IMR-90 (cell line): ENCODE measurements around the gene TLDC2. TPM values are rescaled to one million over a fixed set of nuclear protein-coding genes. Genes with fewer than 3 reads are reported as not detected.

Experiments
- ATAC-seq: fragments of 200-7000 bp; cut with Tn5 transposase; 2 replicates; pipeline ENCODE4 v1.9.1; 2020; ENCODE audit warnings: low read depth, mild to moderate bottlenecking, moderate library complexity
- BruUV-seq: library from RNA; stranded (reverse); fragments of 400-500 nt; replicated peaks from 2 replicates; lab custom pipeline; 2021; lab: Mats Ljungman, UMichigan
- CTCF ChIA-PET: fragments of 300-600 bp; formaldehyde crosslinking; extraction: SDS; loops from one replicate; lab custom pipeline; 2021; ENCODE audit warnings: antibody characterized with exemption; lab: Yijun Ruan, JAX
- POLR2A ChIA-PET: fragments of 300-600 bp; sonication (Branson Sonifier 250); formaldehyde crosslinking; loops from one replicate; lab custom pipeline; 2022; ENCODE audit warnings: antibody characterized with exemption; ENCODE audit not compliant: unreplicated experiment; lab: Charles Lee
- DNase-seq: peaks from one replicate; pipeline ENCODE4 v3.0.0; 2013
- H2AFZ ChIP-seq: replicated peaks from 2 replicates; pipeline ENCODE3; 2013; ENCODE audit warnings: low read length, mild to moderate bottlenecking; ENCODE audit not compliant: poor library complexity
- H2AK5ac ChIP-seq: 2 replicates; pipeline ENCODE4 v1.6.1; 2013; ENCODE audit warnings: low read depth, low read length, inconsistent platforms
- H2AK9ac ChIP-seq: replicated peaks from 2 replicates; pipeline ENCODE3; 2013; ENCODE audit warnings: mild to moderate bottlenecking, low read depth, low read length, moderate library complexity; ENCODE audit not compliant: poor library complexity
- H2BK120ac ChIP-seq: 2 replicates; pipeline ENCODE4 v1.6.1; 2013; ENCODE audit warnings: low read depth, low read length, inconsistent platforms
- H2BK15ac ChIP-seq: 3 replicates; pipeline ENCODE4 v1.6.1; 2013; ENCODE audit warnings: low read depth, low read length, inconsistent platforms
- H2BK20ac ChIP-seq: 2 replicates; pipeline ENCODE4 v1.6.1; 2013; ENCODE audit warnings: low read depth, mild to moderate bottlenecking, inconsistent platforms, low read length, moderate library complexity
- H2BK5ac ChIP-seq: 2 replicates; pipeline ENCODE4 v1.6.1; 2013; ENCODE audit warnings: mild to moderate bottlenecking, low read depth, low read length, inconsistent platforms; ENCODE audit not compliant: poor library complexity, severe bottlenecking
- H3K14ac ChIP-seq: replicated peaks from 2 replicates; pipeline ENCODE4 v1.6.1; 2013; ENCODE audit warnings: low read depth, low read length, inconsistent platforms
- H3K18ac ChIP-seq: 2 replicates; pipeline ENCODE4 v1.6.1; 2013; ENCODE audit warnings: low read depth, low read length, control low read depth
- H3K23ac ChIP-seq: 2 replicates; pipeline ENCODE4 v1.6.1; 2013; ENCODE audit warnings: low read depth, low read length, inconsistent platforms
- H3K27ac ChIP-seq: 2 replicates; pipeline ENCODE4 v1.5.1; 2013; ENCODE audit warnings: mild to moderate bottlenecking, control low read depth, low read length; ENCODE audit not compliant: insufficient read depth
- H3K27me3 ChIP-seq: 2 replicates; pipeline ENCODE4 v1.6.1; 2013; ENCODE audit warnings: low read length; ENCODE audit not compliant: control insufficient read depth, insufficient read depth
- H3K36me3 ChIP-seq: 2 replicates; pipeline ENCODE4 v1.6.1; 2013; ENCODE audit warnings: low read length, mixed read lengths; ENCODE audit not compliant: control insufficient read depth, insufficient read depth
- H3K4ac ChIP-seq: 2 replicates; pipeline ENCODE4 v1.6.1; 2013; ENCODE audit warnings: low read depth, low read length, inconsistent platforms
- H3K4me1 ChIP-seq: 2 replicates; pipeline ENCODE4 v1.6.1; 2013; ENCODE audit warnings: low read length, mixed read lengths; ENCODE audit not compliant: control insufficient read depth, insufficient read depth
- H3K4me2 ChIP-seq: 2 replicates; pipeline ENCODE4 v1.6.1; 2013; ENCODE audit warnings: low read depth, mild to moderate bottlenecking, control low read depth, low read length, moderate library complexity
- H3K4me3 ChIP-seq: 2 replicates; pipeline ENCODE4 v1.5.1; 2013; ENCODE audit warnings: low read depth, mild to moderate bottlenecking, control low read depth, low read length, moderate library complexity; ENCODE audit not compliant: insufficient read depth
- H3K56ac ChIP-seq: 2 replicates; pipeline ENCODE4 v1.6.1; 2013; ENCODE audit warnings: low read length, inconsistent platforms; ENCODE audit not compliant: insufficient read depth; ENCODE audit errors: extremely low read depth
- H3K79me1 ChIP-seq, 2 experiments: 2 replicates each; pipeline ENCODE4 v1.6.1; 2013; ENCODE audit warnings: low read length in 2 of 2, inconsistent platforms in 1 of 2, low read depth in 1 of 2
- H3K9ac ChIP-seq: 2 replicates; pipeline ENCODE4 v1.6.1; 2013; ENCODE audit warnings: low read depth, low read length, control low read depth
- H3K9me1 ChIP-seq: 2 replicates; pipeline ENCODE4 v1.6.1; 2013; ENCODE audit warnings: low read length, inconsistent platforms; ENCODE audit not compliant: insufficient read depth
- H3K9me3 ChIP-seq: 2 replicates; pipeline ENCODE4 v1.6.1; 2013; ENCODE audit warnings: low read length; ENCODE audit not compliant: control insufficient read depth, insufficient read depth
- H4K20me1 ChIP-seq: 2 replicates; pipeline ENCODE4 v1.6.1; 2013; ENCODE audit warnings: low read length, inconsistent platforms; ENCODE audit not compliant: insufficient read depth
- H4K5ac ChIP-seq: 2 replicates; pipeline ENCODE4 v1.6.1; 2013; ENCODE audit warnings: mild to moderate bottlenecking, low read depth, low read length, control low read depth
- H4K8ac ChIP-seq, 2 experiments: 2 replicates each; pipeline ENCODE4 v1.6.1; 2013; ENCODE audit warnings: low read depth in 2 of 2, low read length in 2 of 2, control low read depth in 1 of 2, inconsistent platforms in 1 of 2
- H4K91ac ChIP-seq: 2 replicates; pipeline ENCODE4 v1.6.1; 2013; ENCODE audit warnings: low read depth, low read length, inconsistent platforms; ENCODE audit not compliant: insufficient read depth
- RFX5 ChIP-seq: IDR thresholded peaks from 2 replicates; pipeline ENCODE4 v1.8.0; 2012; ENCODE audit warnings: low read depth, mild to moderate bottlenecking, low read length, moderate library complexity
- USF2 ChIP-seq: fragments of 150-350 bp; IDR thresholded peaks from 2 replicates; pipeline ENCODE4 v1.6.1; 2017; ENCODE audit warnings: mild to moderate bottlenecking, antibody characterized with exemption, low read length, low read depth
- WGBS, 2 experiments: methylation state at CpG; one replicate each; pipeline versions ENCODE4 v1.1.5 to v1.1.7; 2013; ENCODE audit warnings: missing lambda C conversion rate in 2 of 2; ENCODE audit not compliant: insufficient read length in 1 of 2; ENCODE audit errors: extremely low coverage in 2 of 2; 5-methylcytosine and 5-hydroxymethylcytosine counted together
- dilution Hi-C: fragments of 300-500 bp; cut with HindIII; formaldehyde crosslinking; loops from one replicate; pipeline ENCODE4 v1.14.3; 2018; ENCODE audit warnings: low sequenced_read_pairs; ENCODE audit not compliant: unreplicated experiment
- in situ Hi-C: fragments of 300-500 bp; cut with MboI; formaldehyde crosslinking; loops from 3 replicates; pipeline ENCODE4 v1.14.3; 2019; ENCODE audit warnings: low sequenced_read_pairs, inconsistent platforms, mixed read lengths
- intact Hi-C: fragments of 100-400 bp; cut with micrococcal nuclease; formaldehyde crosslinking; loops from 2 replicates; pipeline ENCODE4 v1.10.0; 2022
- polyA plus RNA-seq, 3 experiments: library from polyadenylated mRNA; depleted of rRNA; stranded (reverse); fragments of >200 nt; gene quantifications; 2 replicates each; pipeline ENCODE4 v1.2.3, GENCODE V29; 2012; ENCODE audit warnings: low replicate concordance in 1 of 3
- total RNA-seq: library from RNA; depleted of rRNA; stranded (reverse); fragments of >200 nt; gene quantifications from 2 replicates; pipeline ENCODE4 v1.2.3, GENCODE V29; 2012
- TF ChIP-seq, protein P1 (sequence below): fragments of 150-350 bp; IDR thresholded peaks from 2 replicates; pipeline ENCODE4 v1.6.1; 2016; ENCODE audit warnings: low read depth, mild to moderate bottlenecking, low read length, moderate library complexity, borderline replicate concordance

TLDC2 gene
- total and polyA plus RNA-seq, 2 of the 4 experiments (the other 2 are of a cell fraction) = 0.18 to 0.19 TPM

DNA sequence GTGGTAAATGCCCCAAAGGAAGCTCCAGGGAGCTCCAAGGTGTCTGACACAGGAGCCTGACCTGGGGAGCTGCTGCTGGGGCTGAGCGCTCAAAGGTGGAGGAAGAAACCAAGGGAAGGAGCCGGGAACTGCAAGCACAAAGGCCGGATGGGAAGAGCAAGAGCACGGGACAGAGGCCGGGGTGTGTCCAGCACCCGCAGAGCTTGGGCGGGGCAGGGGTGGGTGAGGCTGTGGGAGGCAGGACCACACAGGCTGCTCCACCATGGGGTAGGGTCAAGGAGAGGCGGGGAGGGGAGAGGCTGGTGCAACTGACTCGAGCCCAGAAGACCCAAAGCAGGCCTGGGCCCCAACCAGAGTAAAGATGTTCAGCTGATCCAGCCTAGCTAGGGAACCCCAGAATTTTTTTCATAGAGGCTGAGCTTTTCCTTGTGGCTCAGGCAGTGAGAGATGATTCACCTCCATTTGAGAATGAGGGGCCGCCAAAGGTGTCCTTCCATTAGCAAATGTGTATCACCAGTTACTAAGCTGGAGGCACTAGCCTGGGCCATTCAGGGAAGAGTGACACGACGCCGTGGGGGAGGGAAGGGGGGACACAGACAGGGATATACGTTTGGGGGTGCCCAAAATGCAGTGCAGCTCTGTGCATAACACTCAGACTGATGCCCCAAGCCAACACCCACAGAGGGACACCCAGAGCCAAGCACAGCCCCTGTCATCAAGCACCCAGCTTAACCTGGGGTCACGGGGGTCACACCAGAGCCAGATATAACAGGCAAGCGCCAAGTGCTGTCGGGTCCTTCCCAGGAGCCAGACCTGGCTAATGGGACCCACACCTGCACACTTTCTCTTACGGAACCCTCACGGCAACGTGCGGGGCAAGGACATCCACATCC is 21.3 kb upstream of the TLDC2 start:
- BruUV-seq = no TSS peak
- CTCF ChIA-PET = interaction anchor here (0.5 to 1.6 kb wide), 3 partner anchors 19 to 1415 kb away, joined by 3 to 5 read pairs (median 4); no protein-coding TSS in a partner anchor
- Histone ChIP-seq H3K27me3 (no peaks in the 10 kb centered on the region), H3K9ac (no peak overlapping the region), H3K4me1 (peaks cover 44% of the 10 kb centered on the region), H3K4me2 (no peak overlapping the region), H3K23ac (no peak overlapping the region), H4K91ac (no peak overlapping the region), H2AK9ac (peak overlapping the region; percentile 35), H2AFZ (no peak overlapping the region), H3K18ac (no peak overlapping the region), H3K4me3 (no peak overlapping the region), H3K14ac (peak overlapping the region; percentile 21; the same call in 1 of the 2 replicates), H4K5ac (no peak overlapping the region), H2BK15ac (no peak overlapping the region), H2BK120ac (0 out of 2 replicates have a peak overlapping the region, but pooled peaks have one; percentile 3), H3K79me1 (peaks cover 21 to 89% of the 10 kb centered on the region in 2 experiments), H4K8ac (peak overlapping the region in 1 of 2 experiments; percentile 5; a peak in 1 of 4 replicates), H3K9me3 (peaks cover 3% of the 10 kb centered on the region), H3K36me3 (peaks cover 17% of the 10 kb centered on the region; the same call in 1 of the 2 replicates), H2BK5ac (no peak overlapping the region), H4K20me1 (peaks cover 55% of the 10 kb centered on the region), H3K56ac (no peak overlapping the region), H2BK20ac (no peak overlapping the region), H3K4ac (no peak overlapping the region; the same call in 1 of the 2 replicates), H3K9me1 (peaks cover 50% of the 10 kb centered on the region), H2AK5ac (peak overlapping the region; percentile 20; the same call in 1 of the 2 replicates), H3K27ac (no peak overlapping the region)
- 84% methylated on average over 9 of the region's 21 CpGs; no CpG with 5 or more reads in 1 of the 2 experiments for WGBS, 2 experiments
- dilution Hi-C loops = no loop called here
- DNase-seq = peak; percentile 28
- no peak for ATAC-seq
- POLR2A ChIA-PET = interaction anchor here (0.6 kb wide), 1 partner anchor 26 kb away, joined by 5 read pairs; no protein-coding TSS in a partner anchor
- intact Hi-C loops = no loop called here
- TF ChIP-seq USF2 (no peak), RFX5 (peak; percentile 80)
- TF ChIP-seq, protein P1, sequence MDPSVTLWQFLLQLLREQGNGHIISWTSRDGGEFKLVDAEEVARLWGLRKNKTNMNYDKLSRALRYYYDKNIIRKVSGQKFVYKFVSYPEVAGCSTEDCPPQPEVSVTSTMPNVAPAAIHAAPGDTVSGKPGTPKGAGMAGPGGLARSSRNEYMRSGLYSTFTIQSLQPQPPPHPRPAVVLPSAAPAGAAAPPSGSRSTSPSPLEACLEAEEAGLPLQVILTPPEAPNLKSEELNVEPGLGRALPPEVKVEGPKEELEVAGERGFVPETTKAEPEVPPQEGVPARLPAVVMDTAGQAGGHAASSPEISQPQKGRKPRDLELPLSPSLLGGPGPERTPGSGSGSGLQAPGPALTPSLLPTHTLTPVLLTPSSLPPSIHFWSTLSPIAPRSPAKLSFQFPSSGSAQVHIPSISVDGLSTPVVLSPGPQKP = no peak
- in situ Hi-C loops = no loop called here
